ENCODE data around the gene KLF17. TPM values are rescaled to one million over a fixed set of nuclear protein-coding genes. Genes with fewer than 3 reads are reported as not detected.

KLF17 gene
- total and polyA plus RNA-seq, 5 donors from 2014 or later = not detected

GRCh38 chr1:44078104-44078503 is 40.5 kb upstream of the KLF17 start:
- H3K9me3 Mint-ChIP-seq = peaks cover 0 to 2% (median 0%) of the 10 kb centered on the region in 7 donors
- Histone ChIP-seq H3K27ac (ENCODE audit: insufficient read depth, low read length, poor library complexity, severe bottlenecking) (no peak overlapping the region), H3K36me3 (ENCODE audit: control insufficient read depth, insufficient read depth, low read length) (no peaks in the 10 kb centered on the region), H3K4me1 (ENCODE audit: control insufficient read depth, insufficient read depth, low read length, poor library complexity, severe bottlenecking) (no peaks in the 10 kb centered on the region), H3K27me3 (ENCODE audit: control insufficient read depth, insufficient read depth, low read length) (peaks cover 5% of the 10 kb centered on the region), H3K4me3 (ENCODE audit: low read depth, low read length) (no peak overlapping the region), H3K9me3 (ENCODE audit: control insufficient read depth in 2 of 2, low read length in 2 of 2) (no peaks in the 10 kb centered on the region)
- no peak overlapping the region for H3K4me3 Mint-ChIP-seq
- no peak for ATAC-seq (ENCODE audit: low read depth in 2 of 2)
- no peak for DNase-seq
- peaks cover 0 to 5% (median 0%) of the 10 kb centered on the region in 4 donors for H3K4me1 Mint-ChIP-seq
- H3K27me3 Mint-ChIP-seq = peaks cover 30% of the 10 kb centered on the region
- H3K27ac Mint-ChIP-seq = no peak overlapping the region
- no peaks in the 10 kb centered on the region for H3K36me3 Mint-ChIP-seq

- Mint-ChIP-seq H3K4me1 (no peaks in the 10 kb centered on the region), H3K9me3 (no peaks in the 10 kb centered on the region), H3K36me3 (no peaks in the 10 kb centered on the region), H3K27ac (peak overlapping the region in 1 of 3 donors; percentile 85), H3K27me3 (peaks cover 26% of the 10 kb centered on the region), H3K4me3 (no peak overlapping the region)
- H3K4me1 ChIP-seq (ENCODE audit: control insufficient read depth, insufficient read depth, low read length, poor library complexity, severe bottlenecking) = no peaks in the 10 kb centered on the region
- ATAC-seq (ENCODE audit: low read depth in 2 of 2) = no peak
- no peak overlapping the region for H3K27ac ChIP-seq (ENCODE audit: insufficient read depth, low read length, poor library complexity, severe bottlenecking)
- H3K9me3 ChIP-seq (ENCODE audit: control insufficient read depth in 2 of 2, low read length in 2 of 2) = no peaks in the 10 kb centered on the region
- H3K36me3 ChIP-seq (ENCODE audit: control insufficient read depth, insufficient read depth, low read length) = no peaks in the 10 kb centered on the region
- no peak for DNase-seq
- H3K27me3 ChIP-seq (ENCODE audit: control insufficient read depth, insufficient read depth, low read length) = peaks cover 5% of the 10 kb centered on the region
- no peak overlapping the region for H3K4me3 ChIP-seq (ENCODE audit: low read depth, low read length)
Measured at GRCh38 chr1:44079566-44079965, 39.1 kb upstream of the KLF17 start.

DNA sequence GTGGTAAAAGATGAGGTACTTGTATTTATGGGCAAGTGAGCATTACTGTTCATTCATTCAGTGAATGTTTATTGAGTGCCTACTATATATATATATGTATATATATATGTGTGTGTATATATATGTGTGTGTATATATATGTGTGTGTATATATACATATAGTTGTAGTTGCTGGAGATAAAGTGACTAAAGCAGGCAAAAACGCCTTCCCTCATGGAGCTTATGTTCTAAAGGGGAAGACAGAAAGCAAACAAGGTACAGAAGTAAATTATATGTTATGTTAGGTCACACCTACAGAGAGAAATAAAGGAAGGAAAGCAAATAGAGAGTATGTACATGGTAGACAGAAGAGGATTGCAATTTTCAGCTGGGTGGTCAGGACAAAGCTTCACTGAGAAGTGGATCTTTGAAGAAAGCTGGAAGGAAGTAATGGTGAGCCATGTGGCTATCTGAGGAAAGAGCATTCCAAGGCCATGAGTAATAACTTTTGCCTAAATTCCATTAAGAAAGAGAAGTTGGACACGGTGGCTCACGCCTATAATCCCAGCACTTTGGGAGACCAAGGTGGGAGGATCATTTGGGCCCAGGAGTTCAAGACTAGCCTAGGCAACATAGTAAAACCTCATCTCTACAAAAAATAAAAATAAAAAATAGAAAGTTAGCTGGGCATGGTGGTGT is 33.5 kb upstream of the KLF17 start:
- H3K27ac Mint-ChIP-seq = no peak overlapping the region
- H3K36me3 Mint-ChIP-seq = no peaks in the 10 kb centered on the region

DNA sequence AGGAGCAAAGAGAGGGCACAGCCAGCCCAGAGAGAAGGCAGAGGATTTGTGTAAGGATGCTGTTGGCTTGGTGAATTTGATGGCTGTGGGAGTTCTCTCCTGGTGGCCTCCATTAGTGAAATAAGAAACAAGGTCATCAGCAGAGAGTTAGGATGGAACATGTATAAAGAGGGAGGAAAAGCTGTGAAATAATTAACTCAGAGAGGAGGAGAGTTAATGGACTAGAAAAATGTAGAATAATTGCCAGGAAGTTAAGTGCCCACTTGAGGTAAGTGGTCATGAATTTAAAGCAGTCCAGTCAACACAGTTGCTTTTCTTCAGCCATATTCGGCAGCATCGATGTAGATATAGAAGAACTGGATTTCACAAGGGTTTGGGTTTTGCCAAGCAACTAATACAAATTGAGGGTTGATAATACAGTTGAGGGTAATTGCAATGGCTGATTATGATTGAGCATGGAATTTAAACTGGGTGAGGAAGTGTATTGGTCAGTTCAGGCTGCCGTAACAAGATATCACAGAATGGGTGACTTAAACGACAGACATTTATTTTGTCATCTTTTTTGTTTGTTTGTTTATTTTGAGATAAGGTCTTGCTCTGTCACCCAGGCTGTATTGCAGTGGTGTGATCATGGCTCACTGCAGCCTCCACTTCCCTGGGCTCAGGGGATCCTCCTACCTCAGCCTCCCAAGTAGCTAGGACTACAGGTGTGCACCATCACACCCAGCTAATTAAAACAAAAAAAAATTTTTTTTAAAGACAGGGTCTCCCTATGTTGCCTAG is 31.7 kb upstream of the KLF17 start:
- Mint-ChIP-seq H3K4me3 (no peak overlapping the region), H3K27ac (no peak overlapping the region), H3K4me1 (no peaks in the 10 kb centered on the region), H3K9me3 (peaks cover 0 to 1% (median 0%) of the 10 kb centered on the region in 7 donors), H3K36me3 (no peaks in the 10 kb centered on the region), H3K27me3 (peaks cover 22% of the 10 kb centered on the region)
- no peaks in the 10 kb centered on the region for H3K4me1 ChIP-seq (ENCODE audit: control insufficient read depth, insufficient read depth, low read length, poor library complexity, severe bottlenecking)
- H3K27me3 ChIP-seq (ENCODE audit: control insufficient read depth, insufficient read depth, low read length) = peaks cover 7% of the 10 kb centered on the region
- no peak overlapping the region for H3K27ac ChIP-seq (ENCODE audit: insufficient read depth, low read length, poor library complexity, severe bottlenecking)
- H3K36me3 ChIP-seq (ENCODE audit: control insufficient read depth, insufficient read depth, low read length) = no peaks in the 10 kb centered on the region
- H3K4me3 ChIP-seq (ENCODE audit: low read depth, low read length) = no peak overlapping the region
- no peaks in the 10 kb centered on the region for H3K9me3 ChIP-seq (ENCODE audit: control insufficient read depth in 2 of 2, low read length in 2 of 2)
- ATAC-seq (ENCODE audit: low read depth in 2 of 2) (no peak), DNase-seq (no peak)

More for the DNA sequence above, 33.5 kb upstream of the KLF17 start:
- H3K4me1 ChIP-seq (ENCODE audit: control insufficient read depth, insufficient read depth, low read length, poor library complexity, severe bottlenecking) = no peaks in the 10 kb centered on the region
- no peak for DNase-seq
- H3K36me3 ChIP-seq (ENCODE audit: control insufficient read depth, insufficient read depth, low read length) = no peaks in the 10 kb centered on the region
- Mint-ChIP-seq H3K4me3 (no peak overlapping the region), H3K27me3 (peaks cover 25% of the 10 kb centered on the region), H3K9me3 (peaks cover 0 to 1% (median 0%) of the 10 kb centered on the region in 7 donors), H3K4me1 (no peaks in the 10 kb centered on the region)
- H3K27ac ChIP-seq (ENCODE audit: insufficient read depth, low read length, poor library complexity, severe bottlenecking) = no peak overlapping the region
- H3K9me3 ChIP-seq (ENCODE audit: control insufficient read depth in 2 of 2, low read length in 2 of 2) = no peaks in the 10 kb centered on the region
- no peak overlapping the region for H3K4me3 ChIP-seq (ENCODE audit: low read depth, low read length)
- ATAC-seq (ENCODE audit: low read depth in 2 of 2) = no peak
- peaks cover 7% of the 10 kb centered on the region for H3K27me3 ChIP-seq (ENCODE audit: control insufficient read depth, insufficient read depth, low read length)

- DNase-seq = no peak
- no peaks in the 10 kb centered on the region for H3K4me1 Mint-ChIP-seq
- peaks cover 0 to 5% (median 0%) of the 10 kb centered on the region in 7 donors for H3K9me3 Mint-ChIP-seq
- peaks cover 15% of the 10 kb centered on the region for H3K27me3 Mint-ChIP-seq
- H3K4me3 Mint-ChIP-seq = no peak overlapping the region
- no peak overlapping the region for H3K4me3 ChIP-seq (ENCODE audit: low read depth, low read length)
- H3K4me1 ChIP-seq (ENCODE audit: control insufficient read depth, insufficient read depth, low read length, poor library complexity, severe bottlenecking) = no peaks in the 10 kb centered on the region
- no peak for ATAC-seq (ENCODE audit: low read depth in 2 of 2)
- H3K36me3 Mint-ChIP-seq = no peaks in the 10 kb centered on the region
- no peaks in the 10 kb centered on the region for H3K9me3 ChIP-seq (ENCODE audit: control insufficient read depth in 2 of 2, low read length in 2 of 2)
- H3K36me3 ChIP-seq (ENCODE audit: control insufficient read depth, insufficient read depth, low read length) = no peaks in the 10 kb centered on the region
- no peak overlapping the region for H3K27ac Mint-ChIP-seq
- peaks cover 2% of the 10 kb centered on the region for H3K27me3 ChIP-seq (ENCODE audit: control insufficient read depth, insufficient read depth, low read length)
- H3K27ac ChIP-seq (ENCODE audit: insufficient read depth, low read length, poor library complexity, severe bottlenecking) = no peak overlapping the region
Measured at GRCh38 chr1:44089371-44090048, 29.1 kb upstream of the KLF17 start.

DNA sequence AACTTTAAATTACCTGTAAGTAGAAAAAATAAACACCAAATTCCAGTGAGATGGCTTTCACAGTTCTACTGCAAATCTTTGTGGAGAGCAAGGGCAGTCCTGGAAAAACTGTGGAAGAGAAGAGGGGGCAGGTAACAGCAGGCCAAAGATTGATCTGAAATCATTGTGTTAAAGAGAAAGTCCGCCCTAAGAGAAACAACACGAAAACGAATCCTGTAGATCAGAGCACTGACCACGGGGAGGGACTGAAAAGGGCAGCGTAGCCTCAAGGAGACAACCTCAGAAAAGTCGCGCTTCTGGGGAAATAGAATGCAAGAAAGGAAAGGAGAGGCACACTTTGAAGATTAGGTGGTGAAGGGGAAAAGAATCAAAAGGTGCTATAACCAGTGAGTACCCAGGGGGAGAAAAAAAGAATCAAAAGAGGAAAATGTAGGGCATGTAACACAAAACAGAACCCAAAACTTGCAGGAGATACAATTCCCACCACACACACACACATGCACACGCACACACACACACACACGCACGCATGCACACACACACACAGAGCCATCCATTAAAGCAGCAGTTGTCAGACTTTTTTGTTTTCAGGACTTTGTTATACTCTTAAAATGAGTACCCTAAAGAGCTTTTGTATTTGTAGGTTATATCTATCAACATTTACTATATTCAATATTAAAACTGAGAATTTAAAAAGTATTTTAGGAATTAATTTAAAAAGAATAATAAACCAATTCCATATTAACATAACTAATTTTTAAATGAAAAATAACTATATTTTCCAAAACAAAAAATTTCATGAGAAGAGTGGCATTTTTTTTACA is 28.0 kb upstream of the KLF17 start:
- Histone ChIP-seq H3K36me3 (ENCODE audit: control insufficient read depth, insufficient read depth, low read length) (no peaks in the 10 kb centered on the region), H3K4me1 (ENCODE audit: control insufficient read depth, insufficient read depth, low read length, poor library complexity, severe bottlenecking) (no peaks in the 10 kb centered on the region), H3K9me3 (ENCODE audit: control insufficient read depth in 2 of 2, low read length in 2 of 2) (no peaks in the 10 kb centered on the region), H3K27me3 (ENCODE audit: control insufficient read depth, insufficient read depth, low read length) (peaks cover 2% of the 10 kb centered on the region), H3K27ac (ENCODE audit: insufficient read depth, low read length, poor library complexity, severe bottlenecking) (no peak overlapping the region), H3K4me3 (ENCODE audit: low read depth, low read length) (no peak overlapping the region)
- H3K9me3 Mint-ChIP-seq = peaks cover 0 to 5% (median 0%) of the 10 kb centered on the region in 7 donors
- no peak overlapping the region for H3K27ac Mint-ChIP-seq
- no peaks in the 10 kb centered on the region for H3K36me3 Mint-ChIP-seq
- ATAC-seq (ENCODE audit: low read depth in 2 of 2) (no peak), DNase-seq (no peak)
- H3K4me3 Mint-ChIP-seq = no peak overlapping the region
- peaks cover 14% of the 10 kb centered on the region for H3K27me3 Mint-ChIP-seq
- no peaks in the 10 kb centered on the region for H3K4me1 Mint-ChIP-seq

DNA sequence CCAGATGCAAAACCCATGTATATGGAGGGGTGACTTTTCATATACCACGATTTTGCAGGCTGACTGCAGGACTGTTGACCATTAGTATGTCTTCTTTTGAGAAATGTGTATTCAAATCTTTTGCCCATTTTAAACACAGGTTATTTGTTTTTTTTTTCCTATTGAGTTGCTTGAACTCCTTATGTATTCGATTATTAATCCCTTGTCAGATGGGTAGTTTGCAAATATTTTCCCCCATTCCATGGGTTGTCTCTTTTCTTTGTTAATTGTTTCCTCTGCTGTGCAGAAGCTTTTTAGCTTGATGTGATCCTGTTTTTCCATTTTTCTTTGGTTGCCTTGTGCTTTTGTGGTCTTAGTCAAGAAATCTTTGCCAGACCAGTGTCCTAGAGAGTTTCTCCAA is 24.6 kb upstream of the KLF17 start:
- no peak overlapping the region for H3K27ac ChIP-seq (ENCODE audit: insufficient read depth, low read length, poor library complexity, severe bottlenecking)
- H3K4me3 ChIP-seq (ENCODE audit: low read depth, low read length) = no peak overlapping the region
- Mint-ChIP-seq H3K4me3 (no peak overlapping the region), H3K36me3 (no peaks in the 10 kb centered on the region), H3K9me3 (peaks cover 0 to 6% (median 0%) of the 10 kb centered on the region in 7 donors), H3K27me3 (peaks cover 12% of the 10 kb centered on the region), H3K4me1 (no peaks in the 10 kb centered on the region), H3K27ac (no peak overlapping the region)
- no peak for ATAC-seq (ENCODE audit: low read depth in 2 of 2)
- no peaks in the 10 kb centered on the region for H3K4me1 ChIP-seq (ENCODE audit: control insufficient read depth, insufficient read depth, low read length, poor library complexity, severe bottlenecking)
- no peak for DNase-seq
- H3K27me3 ChIP-seq (ENCODE audit: control insufficient read depth, insufficient read depth, low read length) = no peaks in the 10 kb centered on the region
- no peaks in the 10 kb centered on the region for H3K9me3 ChIP-seq (ENCODE audit: control insufficient read depth in 2 of 2, low read length in 2 of 2)
- no peaks in the 10 kb centered on the region for H3K36me3 ChIP-seq (ENCODE audit: control insufficient read depth, insufficient read depth, low read length)

Data from CD4-positive, CD25-positive, alpha-beta regulatory T cell (primary cell).